Right cardiac atrium (tissue), 5 donors: ENCODE results near the gene LRP1. TPM values are rescaled to one million over a fixed set of nuclear protein-coding genes. Genes with fewer than 3 reads are reported as not detected.

Source experiments
- ATAC-seq, 2 donors: fragments of 200-7000 bp; cut with Tn5 transposase; one replicate each; pipeline versions ENCODE4 v1.8.0 to v1.9.1; 2020; ENCODE audit warnings: moderate library complexity in 2 of 2, mild to moderate bottlenecking in 1 of 2
- DNase-seq, 3 donors: peaks; one replicate each; pipeline ENCODE4 v3.0.0-alpha.2; 2020
- H3K27ac ChIP-seq: one replicate; pipeline ENCODE4 v1.5.1; 2013; ENCODE audit warnings: mild to moderate bottlenecking, low read length, control low read depth, moderate library complexity
- H3K27me3 ChIP-seq: one replicate; pipeline ENCODE4 v1.6.1; 2013; ENCODE audit not compliant: control insufficient read depth, insufficient read depth
- H3K4me1 ChIP-seq: one replicate; pipeline ENCODE4 v1.6.1; 2013; ENCODE audit warnings: low read length; ENCODE audit not compliant: control insufficient read depth, insufficient read depth
- H3K4me3 ChIP-seq: one replicate; pipeline ENCODE4 v1.5.1; 2013; ENCODE audit warnings: low read length, control low read depth
- H3K9me3 ChIP-seq: one replicate; pipeline ENCODE4 v1.6.1; 2013; ENCODE audit warnings: low read length; ENCODE audit not compliant: control insufficient read depth
- WGBS: extraction: QIAGEN DNeasy Blood & Tissue Kit; methylation state at CpG from one replicate; pipeline ENCODE4 v1.1.7; 2013; 5-methylcytosine and 5-hydroxymethylcytosine counted together
- intact Hi-C, 4 donors: fragments of 100-400 bp; cut with DNase I; formaldehyde crosslinking; loops; one replicate each; pipeline versions ENCODE4 v1.11.0 to v1.14.0; 2022 to 2023
- polyA plus RNA-seq: library from polyadenylated mRNA; stranded (reverse); fragments of 200-250 nt; gene quantifications from one replicate; pipeline ENCODE4 v1.2.3, GENCODE V29; 2013
- total RNA-seq, 4 donors: library from RNA; stranded (reverse); fragmentation: NEBNext Ultra II Directional; extraction: Animal tissue kit (Norgen Biotek cat#: 25700); gene quantifications; one replicate each; pipeline ENCODE4 v1.2.1, GENCODE V29; 2021
- donor health status: healthy with polysubstance abuse.
- donor health status: DM: no; HTN: yes; CAD: no.
- donor health status: DM: no; HTN: no; CAD: no.
- donor health status: DM: no; HTN: yes; CAD: no; lungs with severe emphysema.
- donor health status: DM: yes; HTN: yes; CAD: no.

The LRP1 gene
- total and polyA plus RNA-seq, 5 donors = 55.0 to 181 (median 140) TPM

DNA sequence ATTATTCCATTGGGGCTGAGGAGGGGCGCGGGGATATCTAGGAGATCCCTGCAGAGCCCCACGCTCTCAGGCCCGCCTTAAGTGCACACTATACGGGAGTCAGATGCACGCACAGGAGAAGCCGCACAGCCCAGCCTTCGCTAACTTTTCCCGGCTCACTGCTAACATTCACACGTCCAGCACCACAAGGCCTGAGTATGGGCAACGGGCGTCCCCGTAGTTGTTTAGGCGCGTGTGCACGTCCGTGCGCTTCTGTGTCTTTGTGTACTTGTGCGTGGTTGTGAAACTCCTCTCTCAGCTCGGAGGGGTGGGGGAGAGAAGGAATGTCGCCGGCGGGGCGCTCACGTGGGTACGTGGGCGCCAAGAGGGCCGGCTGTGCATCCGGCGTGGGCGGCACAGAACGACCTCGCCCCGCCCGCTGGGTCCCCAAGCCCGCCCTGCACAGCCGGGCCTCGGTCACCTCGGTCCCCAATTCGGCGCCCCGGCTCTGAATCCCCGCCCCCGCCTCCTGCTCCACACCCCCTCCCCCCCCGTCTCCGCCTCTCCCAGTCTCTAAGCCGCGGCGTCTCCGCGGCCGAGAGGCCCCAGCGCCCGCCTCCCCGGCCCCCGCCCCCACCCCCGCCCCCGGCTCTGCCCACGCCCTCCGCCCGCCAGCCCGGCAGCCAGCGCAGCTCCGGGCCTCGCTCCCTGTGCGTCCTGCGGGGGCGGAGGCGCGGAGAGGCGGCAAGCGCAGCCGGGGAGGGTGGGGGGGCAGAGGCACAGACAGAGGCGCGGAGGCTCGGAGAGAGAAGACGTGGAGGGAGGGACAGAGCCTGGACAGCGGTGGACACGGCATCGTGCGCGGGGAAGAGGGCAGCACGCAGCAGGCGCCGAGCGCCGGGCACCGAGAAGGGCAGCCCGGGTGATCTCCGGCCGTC is 39.7 kb upstream of the LRP1 start, which contains the start of gene NAB2:
TSS of gene NAB2 (plus strand) at position 761 of the 917 bp plus-strand sequence. CDS start 158 bp downstream, outside the sequence.
- Histone ChIP-seq H3K27me3 (no peaks in the 10 kb centered on the region), H3K27ac (peak within 1 kb of the TSS; percentile 100), H3K9me3 (no peaks in the 10 kb centered on the region), H3K4me3 (peak within 1 kb of the TSS; percentile 78), H3K4me1 (peaks cover 4% of the 10 kb centered on the region)
- DNase-seq = peak; percentile 97 to 99 (median 99)
- intact Hi-C loops = no loop called here
- WGBS = under 1% methylated on average over 91 of the region's 91 CpGs
- peak; percentile 78 to 85 for ATAC-seq

DNA sequence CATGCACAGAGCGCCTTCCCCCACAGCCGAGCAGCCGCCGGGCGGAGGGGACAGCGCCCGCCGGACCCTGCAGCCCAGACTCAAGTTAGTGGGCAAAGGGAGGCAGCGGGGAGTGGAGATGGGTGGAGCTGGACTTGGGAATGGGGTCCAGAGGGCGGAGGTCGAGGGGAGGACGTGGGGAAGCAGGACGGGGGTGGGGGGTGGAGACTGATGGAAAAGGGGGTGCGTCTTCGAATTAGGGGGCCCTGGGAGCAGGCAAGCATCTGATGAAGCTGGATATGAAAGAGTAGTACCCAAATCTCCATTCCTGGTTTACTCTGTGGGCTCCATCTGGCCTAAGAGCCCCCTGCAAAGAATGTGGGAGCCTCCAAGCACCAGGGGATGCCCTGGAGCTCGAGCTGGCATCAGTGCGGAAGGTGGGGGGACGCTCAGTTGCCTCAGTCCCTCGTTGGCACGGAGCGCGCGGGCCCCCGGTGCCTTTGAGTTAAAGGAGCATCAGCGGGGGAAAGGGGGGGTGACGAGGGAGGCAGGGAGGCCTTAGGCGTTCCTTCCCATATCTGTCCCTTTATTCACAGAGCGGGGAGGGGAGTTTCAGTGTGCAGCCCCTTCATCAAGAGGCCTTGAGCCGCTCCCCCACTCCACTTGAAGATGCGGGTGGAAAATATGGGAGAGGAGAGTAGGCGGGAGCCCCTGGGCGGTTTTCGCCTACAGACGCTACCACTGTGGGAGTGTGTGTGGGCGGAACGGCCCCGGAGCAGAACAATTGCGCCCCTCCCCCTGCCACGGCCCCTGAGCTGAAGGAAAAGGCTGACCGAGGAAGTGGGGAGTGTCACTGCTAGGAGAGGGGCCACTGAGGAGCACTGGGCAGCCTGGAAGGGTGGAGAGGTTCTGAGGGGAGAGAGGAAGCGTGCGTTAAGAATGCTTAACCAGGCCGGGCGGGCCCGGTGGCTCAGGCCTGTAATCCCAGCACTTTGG is 38.7 kb upstream of the LRP1 start:
- under 1% methylated on average over 45 of the region's 45 CpGs for WGBS
- peak; percentile 12 to 47 for ATAC-seq
- H3K27me3 ChIP-seq = no peaks in the 10 kb centered on the region
- intact Hi-C loops = no loop called here
- H3K9me3 ChIP-seq = no peaks in the 10 kb centered on the region
- H3K4me1 ChIP-seq = peaks cover 4% of the 10 kb centered on the region
- peak; percentile 91 to 95 (median 94) for DNase-seq
- H3K4me3 ChIP-seq = peak overlapping the region; percentile 74
- H3K27ac ChIP-seq = peak overlapping the region; percentile 89

DNA sequence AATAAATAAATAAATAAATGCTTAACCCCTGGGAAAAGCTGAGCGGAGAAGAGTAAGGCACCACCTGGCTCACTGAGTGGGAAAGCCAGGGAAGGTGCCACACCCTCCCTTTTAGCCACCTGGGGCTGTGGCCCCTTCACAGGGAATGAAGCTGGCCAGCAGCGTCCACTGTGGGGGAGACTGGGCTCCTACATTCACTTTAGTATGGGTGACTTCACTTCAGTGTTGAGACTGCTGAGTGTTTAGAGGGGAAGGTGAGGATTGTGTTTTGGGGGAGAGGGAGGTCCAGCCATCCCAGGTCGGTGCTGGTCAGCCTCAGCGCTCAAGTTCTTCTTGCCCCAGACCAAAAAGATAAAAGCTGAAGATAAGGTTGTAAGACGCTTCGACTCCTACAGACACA is 37.8 kb upstream of the LRP1 start:
- WGBS = 33% methylated on average over 6 of the region's 6 CpGs
- Histone ChIP-seq H3K27ac (peak overlapping the region; percentile 37), H3K4me1 (peaks cover 4% of the 10 kb centered on the region), H3K4me3 (peak overlapping the region; percentile 74), H3K9me3 (no peaks in the 10 kb centered on the region), H3K27me3 (no peaks in the 10 kb centered on the region)
- intact Hi-C loops = no loop called here
- no peak for ATAC-seq
- DNase-seq = peak in 1 of 3 donors; percentile 49

DNA sequence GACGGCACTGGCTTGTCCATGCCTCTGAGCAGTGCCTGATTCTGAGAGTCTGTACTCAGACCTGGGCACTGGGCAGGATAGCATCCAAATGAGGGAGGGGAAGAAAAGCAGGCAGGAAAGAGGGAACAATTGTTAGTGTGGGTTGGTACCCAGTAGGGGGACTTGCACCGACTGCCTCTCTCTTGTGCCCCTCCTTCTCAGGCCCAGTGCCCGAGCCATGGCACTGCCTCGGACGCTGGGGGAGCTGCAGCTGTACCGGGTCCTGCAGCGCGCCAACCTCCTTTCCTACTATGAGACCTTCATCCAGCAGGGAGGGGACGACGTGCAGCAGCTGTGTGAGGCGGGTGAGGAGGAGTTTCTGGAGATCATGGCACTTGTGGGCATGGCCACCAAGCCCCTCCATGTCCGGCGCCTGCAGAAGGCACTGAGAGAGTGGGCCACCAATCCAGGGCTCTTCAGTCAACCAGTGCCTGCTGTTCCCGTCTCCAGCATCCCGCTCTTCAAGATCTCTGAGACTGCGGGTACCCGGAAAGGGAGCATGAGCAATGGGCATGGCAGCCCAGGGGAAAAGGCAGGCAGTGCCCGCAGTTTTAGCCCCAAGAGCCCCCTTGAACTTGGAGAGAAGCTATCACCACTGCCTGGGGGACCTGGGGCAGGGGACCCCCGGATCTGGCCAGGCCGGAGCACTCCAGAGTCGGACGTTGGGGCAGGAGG is 37.2 kb upstream of the LRP1 start:
- DNase-seq = peak in 2 of 3 donors; percentile 78
- Histone ChIP-seq H3K9me3 (no peaks in the 10 kb centered on the region), H3K4me3 (no peak overlapping the region), H3K27me3 (no peaks in the 10 kb centered on the region), H3K4me1 (peaks cover 4% of the 10 kb centered on the region), H3K27ac (no peak overlapping the region)
- no peak for ATAC-seq
- intact Hi-C loops = no loop called here
- WGBS = 54% methylated on average over 22 of the region's 22 CpGs

DNA sequence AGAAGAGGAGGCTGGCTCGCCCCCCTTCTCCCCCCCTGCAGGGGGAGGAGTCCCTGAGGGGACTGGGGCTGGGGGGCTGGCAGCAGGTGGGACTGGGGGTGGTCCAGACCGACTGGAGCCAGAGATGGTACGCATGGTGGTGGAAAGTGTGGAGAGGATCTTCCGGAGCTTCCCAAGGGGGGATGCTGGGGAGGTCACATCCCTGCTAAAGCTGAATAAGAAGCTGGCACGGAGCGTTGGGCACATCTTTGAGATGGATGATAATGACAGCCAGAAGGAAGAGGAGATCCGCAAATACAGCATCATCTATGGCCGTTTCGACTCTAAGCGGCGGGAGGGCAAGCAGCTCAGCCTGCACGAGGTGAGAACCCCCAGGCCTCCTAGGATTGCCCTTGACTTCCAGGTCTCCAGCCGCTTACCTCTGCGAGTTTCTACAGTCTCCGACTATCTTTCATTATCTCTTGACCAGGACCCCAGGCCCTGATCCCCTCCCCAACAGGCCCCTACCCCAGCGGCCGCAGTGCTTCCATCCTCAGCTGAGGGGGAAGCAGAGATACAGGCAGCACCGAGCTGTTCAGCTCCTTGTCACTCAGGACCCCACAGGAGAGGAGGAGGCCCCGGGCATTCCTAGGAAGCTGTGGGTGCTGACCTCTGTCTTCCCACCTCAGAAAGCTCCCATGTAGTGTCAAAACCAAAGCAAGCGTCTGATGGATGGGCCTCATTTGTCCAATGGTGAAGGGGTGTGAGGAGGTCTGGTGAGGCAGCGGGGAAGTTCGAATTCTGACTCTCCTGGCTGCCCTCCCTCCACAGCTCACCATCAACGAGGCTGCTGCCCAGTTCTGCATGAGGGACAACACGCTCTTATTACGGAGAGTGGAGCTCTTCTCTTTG is 36.4 kb upstream of the LRP1 start:
- no peak overlapping the region for H3K27ac ChIP-seq
- no peak for ATAC-seq
- H3K4me1 ChIP-seq = peaks cover 4% of the 10 kb centered on the region
- DNase-seq = peak in 2 of 3 donors; percentile 61 to 65
- no peaks in the 10 kb centered on the region for H3K27me3 ChIP-seq
- intact Hi-C loops = no loop called here
- H3K4me3 ChIP-seq = no peak overlapping the region
- H3K9me3 ChIP-seq = no peaks in the 10 kb centered on the region
- 66% methylated on average over 25 of the region's 25 CpGs for WGBS

DNA sequence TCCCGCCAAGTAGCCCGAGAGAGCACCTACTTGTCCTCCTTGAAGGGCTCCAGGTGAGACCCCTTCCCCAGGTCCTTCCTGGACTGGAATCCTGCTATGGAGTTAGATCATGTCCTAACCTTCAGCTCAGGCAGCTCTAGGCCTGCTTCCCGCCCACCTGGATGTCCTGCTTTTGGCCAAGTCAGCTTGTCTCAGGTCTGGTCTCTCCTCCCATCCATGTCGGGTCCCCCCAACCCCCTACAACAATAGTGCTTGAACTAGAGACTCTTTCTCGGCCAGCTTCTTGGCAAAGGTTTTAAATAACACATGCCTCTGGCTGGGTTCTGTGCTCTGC is 35.8 kb upstream of the LRP1 start:
- H3K27ac ChIP-seq = no peak overlapping the region
- H3K27me3 ChIP-seq = no peaks in the 10 kb centered on the region
- intact Hi-C loops = no loop called here
- peaks cover 4% of the 10 kb centered on the region for H3K4me1 ChIP-seq
- WGBS = 73% methylated on average over 5 of the region's 5 CpGs
- no peaks in the 10 kb centered on the region for H3K9me3 ChIP-seq
- ATAC-seq (no peak), DNase-seq (peak in 1 of 3 donors; percentile 49)
- no peak overlapping the region for H3K4me3 ChIP-seq

DNA sequence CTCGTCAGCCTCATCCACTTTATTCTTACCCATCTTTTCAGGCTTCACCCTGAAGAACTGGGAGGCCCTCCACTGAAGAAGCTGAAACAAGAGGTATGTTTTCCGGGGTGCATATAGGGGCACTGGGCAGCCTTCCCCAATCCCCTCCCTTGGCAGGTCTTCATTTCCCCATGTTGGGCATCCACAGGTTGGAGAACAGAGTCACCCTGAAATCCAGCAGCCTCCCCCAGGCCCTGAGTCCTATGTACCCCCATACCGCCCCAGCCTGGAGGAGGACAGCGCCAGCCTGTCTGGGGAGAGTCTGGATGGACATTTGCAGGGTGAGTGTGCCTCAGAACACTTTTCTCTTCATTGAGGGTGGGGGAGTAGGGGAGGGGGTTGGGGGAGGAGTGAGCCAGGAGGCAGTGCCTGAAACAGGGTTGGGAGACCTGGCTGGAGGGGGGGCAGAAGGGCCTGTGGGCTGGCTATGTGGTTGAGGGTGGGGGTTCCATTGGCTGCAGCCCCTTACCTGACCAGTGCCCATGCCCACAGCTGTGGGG is 35.3 kb upstream of the LRP1 start:
- H3K4me1 ChIP-seq = peaks cover 4% of the 10 kb centered on the region
- no peak overlapping the region for H3K4me3 ChIP-seq
- H3K27ac ChIP-seq = no peak overlapping the region
- ATAC-seq (no peak), DNase-seq (no peak)
- WGBS = 72% methylated on average over 4 of the region's 4 CpGs
- intact Hi-C loops = no loop called here
- H3K27me3 ChIP-seq = no peaks in the 10 kb centered on the region
- H3K9me3 ChIP-seq = no peaks in the 10 kb centered on the region

DNA sequence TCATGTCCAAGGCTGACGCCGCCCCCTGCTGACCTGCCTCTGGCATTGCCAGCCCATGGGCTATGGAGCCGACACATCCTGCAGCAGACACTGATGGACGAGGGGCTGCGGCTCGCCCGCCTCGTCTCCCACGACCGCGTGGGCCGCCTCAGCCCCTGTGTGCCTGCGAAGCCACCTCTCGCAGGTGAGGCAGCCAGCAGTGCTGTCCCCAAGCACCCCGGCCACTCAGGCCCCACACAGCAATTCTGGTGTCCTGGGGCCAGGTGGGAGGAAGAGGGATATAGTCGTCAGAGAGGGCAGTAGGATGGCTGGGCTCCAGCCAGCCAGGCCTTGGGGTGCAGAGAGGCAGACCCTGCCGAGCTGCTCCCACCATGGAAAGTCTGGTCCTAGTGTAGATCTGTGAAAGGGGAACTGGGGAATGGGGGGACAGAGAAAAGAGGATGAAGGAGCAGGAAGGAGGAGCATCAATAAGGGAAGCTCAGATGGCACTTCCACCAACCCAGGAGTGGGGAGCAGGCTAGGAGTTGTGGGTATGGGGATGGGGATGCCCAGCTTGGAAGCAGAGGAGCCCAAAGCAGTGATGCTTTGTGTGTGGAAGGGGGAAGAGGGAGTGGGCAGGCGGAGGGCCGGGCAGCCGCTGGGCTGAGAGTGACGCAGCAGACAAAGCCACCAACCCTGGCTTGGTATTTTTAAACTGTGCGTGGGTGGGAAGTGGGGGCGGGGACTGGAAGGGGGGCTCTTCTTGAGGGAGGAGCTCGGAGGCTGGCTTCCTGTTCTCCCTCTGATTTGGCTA is 34.7 kb upstream of the LRP1 start:
- H3K27ac ChIP-seq = peak overlapping the region; percentile 9
- no peak overlapping the region for H3K4me3 ChIP-seq
- peaks cover 4% of the 10 kb centered on the region for H3K4me1 ChIP-seq
- H3K27me3 ChIP-seq = no peaks in the 10 kb centered on the region
- DNase-seq (peak; percentile 83 to 93 (median 92)), ATAC-seq (peak; percentile 58 to 68)
- intact Hi-C loops = no loop called here
- WGBS = 36% methylated on average over 24 of the region's 24 CpGs
- H3K9me3 ChIP-seq = no peaks in the 10 kb centered on the region
